MV-4-11 (cell line): ENCODE data around the gene GNS.

ENCODE experiments used
- DNase-seq: peaks from one replicate; lab custom pipeline; 2025; lab: John Stamatoyannopoulos, UW

Gene GNS

DNA sequence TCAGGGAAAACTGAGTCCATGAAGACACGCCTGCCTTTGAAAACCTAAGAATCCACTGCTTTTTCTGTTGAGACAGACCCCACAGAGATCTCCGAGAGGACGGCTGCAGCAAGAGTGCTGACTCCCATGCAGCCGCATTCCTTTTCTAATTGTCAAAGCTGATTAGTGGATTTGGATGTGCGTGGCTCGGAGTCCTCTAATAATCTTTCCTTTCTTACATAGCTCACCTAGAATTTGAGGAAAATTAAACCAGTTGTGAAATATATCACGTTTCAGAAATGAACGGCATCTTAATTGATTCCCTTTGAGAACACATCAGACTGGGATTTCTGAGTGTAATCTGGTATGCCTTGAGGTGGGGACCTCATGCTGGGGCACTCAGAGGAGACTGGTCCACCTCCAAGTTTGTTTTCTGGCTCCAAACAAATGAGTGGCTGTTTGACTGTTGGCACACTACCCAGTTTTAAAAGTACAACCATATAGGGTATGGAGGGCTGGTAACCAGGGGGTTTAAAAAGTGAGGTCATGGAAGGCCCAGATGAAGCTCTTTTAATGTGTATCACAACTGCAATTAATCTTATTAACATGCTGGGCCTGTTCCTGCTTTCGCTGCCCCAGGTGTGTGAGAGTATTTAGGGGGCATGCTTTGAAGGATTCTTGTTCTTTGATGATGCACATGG, 85.6 kb downstream of the GNS start:
- no peak for DNase-seq

DNA sequence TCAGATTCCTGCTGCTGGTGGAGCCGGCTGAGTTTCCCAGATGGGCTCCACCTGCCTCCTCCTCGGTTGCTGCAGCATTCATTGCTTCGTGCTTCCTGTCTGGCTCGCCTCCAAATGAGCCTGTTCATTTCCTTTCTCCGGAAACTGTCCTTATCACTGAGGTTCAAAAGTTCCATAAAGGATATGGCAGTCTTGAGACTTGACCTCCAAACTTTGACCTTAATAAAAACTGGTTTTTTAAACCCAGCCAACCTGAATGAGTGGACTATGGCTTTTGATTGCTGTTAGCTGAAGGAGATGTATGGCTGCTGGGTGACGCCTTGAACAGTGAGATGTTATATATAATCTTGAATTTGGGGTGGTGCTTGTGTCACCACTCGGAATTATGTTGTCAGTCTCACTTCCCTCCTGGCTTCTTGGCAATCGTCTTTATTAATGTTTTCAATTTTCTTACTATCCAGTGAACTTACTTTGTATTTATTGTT, 86.2 kb downstream of the GNS start:
- DNase-seq = peak; percentile 70

DNA sequence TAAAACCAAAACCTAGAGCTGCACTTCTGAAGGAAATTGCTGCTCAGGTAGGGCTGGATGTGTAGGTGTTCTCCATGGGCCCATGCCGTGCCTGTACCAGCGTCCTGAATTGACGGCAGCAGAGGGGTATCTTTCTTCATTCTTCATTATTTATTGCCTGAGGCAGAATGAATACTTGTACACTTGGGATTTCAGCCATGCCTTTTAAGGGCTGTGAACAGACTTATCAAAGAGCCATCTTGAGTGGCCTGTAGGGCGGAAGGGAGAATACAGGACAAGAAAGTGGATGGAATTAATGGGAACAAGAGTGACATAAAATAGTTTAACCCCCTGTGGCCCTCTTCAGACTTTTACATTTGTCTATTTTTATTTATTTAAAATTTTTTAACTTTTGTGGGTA, 87.5 kb downstream of the GNS start:
- DNase-seq = no peak

DNA sequence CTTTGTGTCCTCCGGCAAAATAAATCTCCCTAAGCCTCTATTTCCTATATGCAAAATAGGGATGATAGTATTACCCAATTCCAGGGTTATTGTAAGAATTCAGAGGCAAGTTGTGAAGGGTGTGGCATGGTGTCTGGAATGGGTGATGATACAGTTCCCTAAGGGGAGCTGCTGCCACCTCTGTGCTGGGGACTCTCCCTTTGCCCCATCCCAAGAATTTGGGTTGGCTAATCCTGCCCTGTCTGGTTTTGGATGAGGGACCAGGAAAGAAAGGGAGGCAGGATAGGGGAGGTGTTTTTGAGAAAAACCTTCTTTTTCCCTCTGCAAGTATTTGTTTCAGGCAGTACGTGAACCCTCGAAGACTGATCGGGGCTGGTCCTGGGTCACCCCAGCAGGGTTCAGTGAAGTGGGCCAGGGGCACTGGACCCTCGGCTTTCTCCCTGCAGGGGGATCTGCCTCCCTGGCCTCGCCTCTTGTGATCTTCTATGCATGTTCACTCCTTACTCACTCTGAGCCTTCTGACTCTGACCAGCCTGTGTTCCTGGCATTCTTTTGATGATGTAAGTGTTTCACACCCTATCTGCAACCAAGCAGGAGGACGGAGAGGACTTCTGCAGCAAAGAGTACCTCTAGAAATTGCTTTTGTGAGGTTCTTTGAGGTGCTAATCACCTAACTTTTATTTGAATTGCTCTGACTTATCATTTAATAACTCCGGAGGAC, 88.1 kb downstream of the GNS start:
- DNase-seq = peak; percentile 28

DNA sequence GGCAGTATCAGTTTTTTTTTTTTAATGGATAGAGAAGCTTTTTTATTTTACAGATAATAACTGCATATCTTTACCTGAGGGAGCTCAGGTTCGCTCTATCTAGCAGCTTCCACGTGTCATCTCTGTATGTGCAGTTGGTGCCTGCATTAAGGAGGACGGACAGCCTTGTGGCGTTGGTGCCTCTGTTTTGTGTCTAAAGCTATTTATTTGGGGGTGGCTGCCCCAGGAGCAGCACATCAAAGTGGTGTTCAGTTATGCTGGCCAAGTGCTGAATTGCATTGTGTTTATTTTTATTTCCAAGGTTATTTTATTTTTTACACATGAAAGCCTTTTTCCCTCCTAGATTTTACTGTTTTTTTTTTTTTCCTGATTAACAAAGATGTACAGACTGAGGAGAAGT, 89.2 kb downstream of the GNS start:
- no peak for DNase-seq

DNA sequence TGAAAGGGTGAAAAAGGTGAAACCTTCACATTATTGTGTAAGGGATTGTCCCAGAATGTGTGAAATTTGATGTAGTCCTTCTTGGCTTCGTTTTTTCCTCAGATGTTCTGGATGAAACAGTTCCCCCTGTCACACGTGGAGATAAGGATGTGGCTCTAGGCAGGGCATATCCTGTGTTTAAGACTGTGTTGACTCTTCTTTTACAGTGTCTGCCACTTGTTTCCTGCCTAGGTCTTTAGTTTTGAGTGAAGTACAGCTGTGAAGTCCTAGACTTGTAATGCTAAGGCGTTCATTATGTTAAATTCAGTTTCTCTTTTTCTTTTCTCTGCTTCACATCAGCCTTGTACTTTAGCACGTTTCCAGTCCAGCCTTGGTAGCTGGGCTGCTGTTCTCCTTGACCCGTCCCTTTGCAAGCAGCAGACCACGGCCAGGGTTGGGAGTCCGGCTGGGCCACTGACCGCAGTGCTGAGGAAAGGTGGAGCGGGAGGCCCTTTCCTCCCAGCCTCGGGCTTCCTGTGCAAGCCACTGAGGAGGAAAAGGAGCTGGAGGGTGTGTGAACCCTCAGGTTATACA, 89.8 kb downstream of the GNS start:
- DNase-seq = peak; percentile 35

DNA sequence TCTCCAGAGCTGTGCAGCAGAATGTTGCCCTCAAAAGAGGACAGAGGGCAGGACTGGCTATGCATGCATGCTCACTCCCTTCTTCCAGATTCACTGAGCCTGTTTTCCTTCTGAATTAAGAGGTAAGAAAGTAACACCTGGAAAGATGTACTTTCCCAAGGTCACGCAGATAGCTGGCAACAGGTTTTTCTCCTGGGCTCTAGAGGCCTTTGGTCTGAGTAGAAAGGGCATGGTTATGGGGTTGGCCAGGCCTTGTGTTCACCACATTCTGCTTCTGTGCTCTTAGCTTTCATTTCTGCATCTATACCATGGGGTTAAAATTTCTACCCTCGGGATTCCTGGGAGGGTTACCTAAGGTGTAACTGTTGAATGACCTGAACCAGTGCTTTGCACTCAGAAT, 91.4 kb downstream of the GNS start:
- no peak for DNase-seq

DNA sequence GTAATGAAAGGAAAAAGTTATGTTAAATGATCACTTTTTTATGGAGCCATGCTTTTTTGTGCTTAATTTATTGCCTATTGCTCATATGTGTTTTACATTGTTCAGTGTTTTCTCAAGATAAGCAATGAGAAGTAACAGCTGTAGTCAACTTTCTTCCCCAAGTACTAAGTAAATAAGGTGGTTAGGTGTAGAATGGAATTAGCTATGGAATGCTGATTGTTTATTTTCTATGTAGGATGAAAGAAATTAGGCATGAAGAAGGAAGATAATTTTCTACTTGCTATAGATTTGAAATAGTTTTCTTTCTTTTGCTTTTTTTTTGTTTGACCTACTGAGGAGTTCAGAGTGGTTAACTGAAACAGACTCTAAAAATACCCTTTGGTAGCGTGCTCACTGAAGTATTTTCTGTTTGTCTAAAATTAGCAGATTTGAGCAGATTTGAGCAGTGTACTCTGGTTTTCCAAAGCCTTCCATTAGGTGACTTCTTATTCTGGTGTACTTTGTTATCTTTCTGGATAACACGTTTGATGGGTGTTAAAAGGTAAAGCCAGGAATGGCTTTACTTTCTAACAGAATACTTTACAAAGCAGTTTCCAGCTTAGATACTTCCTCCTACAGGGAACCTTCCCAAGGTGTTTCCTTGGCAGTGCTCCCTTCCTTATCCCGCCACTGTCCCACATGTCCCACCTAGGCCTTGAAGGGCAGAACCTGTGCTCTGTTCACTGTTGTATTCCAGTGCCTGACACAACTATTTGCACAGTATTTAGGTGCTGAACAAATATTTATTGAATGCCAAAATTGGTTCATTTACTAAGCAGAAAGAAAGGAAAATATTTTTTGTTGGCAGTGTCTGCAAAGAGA, 92.9 kb downstream of the GNS start:
- DNase-seq = peak; percentile 35

DNA sequence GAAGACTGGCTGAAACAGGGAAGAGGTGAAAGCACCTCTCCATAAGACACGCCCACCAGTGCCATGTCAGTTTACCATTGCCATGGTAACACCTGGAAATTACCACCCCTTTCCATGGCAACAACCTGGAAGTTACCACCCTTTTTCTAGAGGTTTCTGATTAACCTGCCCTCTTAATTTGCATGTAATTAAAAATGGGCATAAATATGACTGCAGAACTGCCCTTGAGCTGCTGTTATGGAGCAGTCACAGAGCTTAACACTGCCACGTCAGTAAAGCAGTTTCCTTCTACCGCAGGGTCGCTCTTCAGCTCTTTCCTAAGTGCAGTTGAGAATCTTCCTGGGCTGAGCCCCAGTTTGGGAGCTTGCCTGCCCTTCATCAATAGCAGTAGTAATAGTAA, 93.7 kb downstream of the GNS start:
- peak; percentile 37 for DNase-seq
